Midbrain (tissue), 1 donor: ENCODE data around the gene PPP2R3B.
"Not testable (repeated sequence)": the region's sequence is repeated elsewhere in the genome, so short reads cannot be mapped to it uniquely, and the experiment has no call there.

Experiments used
- DNase-seq: peaks from one replicate; lab custom pipeline; 2025; lab: John Stamatoyannopoulos, UW

PPP2R3B gene

GRCh38 chrX:338281-338835 is 48.3 kb downstream of the PPP2R3B start:
- DNase-seq = no peak

- DNase-seq = no peak
Measured at GRCh38 chrX:337331-337831, 49.3 kb downstream of the PPP2R3B start.

DNA sequence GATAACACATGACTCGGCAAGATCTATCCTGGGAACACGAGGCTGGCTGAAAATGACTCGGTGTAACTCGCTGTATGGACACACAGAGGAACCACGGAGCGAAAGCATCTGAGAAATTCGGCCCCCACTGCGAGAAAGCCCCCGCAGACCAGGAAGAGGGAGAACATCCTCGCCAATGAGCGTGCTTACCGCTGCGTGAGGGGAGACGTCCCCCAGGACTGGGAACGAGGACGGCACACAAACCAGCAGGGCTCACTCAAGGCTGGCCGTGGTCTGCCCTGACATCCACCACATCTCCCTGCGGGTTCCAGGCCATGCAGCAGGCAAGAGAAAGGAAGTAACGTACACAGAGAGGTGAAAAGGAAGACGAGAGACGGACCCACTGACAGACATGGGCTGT is 50.5 kb downstream of the PPP2R3B start:
- DNase-seq = no peak

DNA sequence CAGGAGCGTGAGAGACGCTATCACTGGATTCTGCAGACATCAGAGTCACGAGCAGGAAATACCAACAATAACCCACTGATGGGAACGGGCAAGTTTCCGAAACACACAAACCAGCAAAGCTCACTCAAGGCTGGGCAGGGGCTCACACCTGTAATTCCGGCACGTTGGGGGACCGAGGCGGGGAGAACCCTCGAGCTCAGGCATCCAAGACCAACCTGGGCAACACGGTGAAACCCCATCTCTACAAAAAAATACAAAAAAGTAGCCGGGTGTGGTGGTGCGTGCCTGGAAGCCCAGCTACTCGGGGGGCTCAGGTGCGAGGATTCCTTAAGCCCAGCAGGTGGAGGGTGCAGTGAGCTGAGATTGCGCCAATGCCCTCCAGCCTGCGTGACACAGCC is 51.0 kb downstream of the PPP2R3B start:
- no peak for DNase-seq

GRCh38 chrX:334971-335757 is 51.5 kb downstream of the PPP2R3B start:
- no peak for DNase-seq

- no peak for DNase-seq
Measured at GRCh38 chrX:334331-334891, 52.3 kb downstream of the PPP2R3B start.

GRCh38 chrX:333611-334311 is 52.9 kb downstream of the PPP2R3B start:
- no peak for DNase-seq

GRCh38 chrX:332916-333610 is 53.6 kb downstream of the PPP2R3B start:
- DNase-seq = no peak

DNA sequence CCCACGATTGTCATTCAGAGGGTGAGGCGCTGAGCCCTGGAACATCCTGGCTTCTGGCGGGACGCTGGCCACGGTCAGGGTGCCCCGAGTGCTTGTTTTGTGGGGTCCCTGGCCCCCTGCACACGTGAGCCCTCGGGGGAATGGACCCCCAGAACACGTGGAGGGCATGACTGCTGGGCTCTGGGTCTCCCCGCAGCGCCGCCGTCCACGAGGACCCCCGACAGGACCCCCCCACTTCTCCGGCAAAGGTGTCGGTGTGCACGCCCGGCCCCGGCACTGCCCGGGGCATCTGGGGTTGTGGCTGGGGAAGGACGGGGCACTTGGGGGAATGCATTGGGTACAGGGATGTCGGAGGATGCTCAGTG is 54.2 kb downstream of the PPP2R3B start:
- no peak for DNase-seq

- no peak for DNase-seq
Measured at GRCh38 chrX:331825-332495, 54.7 kb downstream of the PPP2R3B start.

DNA sequence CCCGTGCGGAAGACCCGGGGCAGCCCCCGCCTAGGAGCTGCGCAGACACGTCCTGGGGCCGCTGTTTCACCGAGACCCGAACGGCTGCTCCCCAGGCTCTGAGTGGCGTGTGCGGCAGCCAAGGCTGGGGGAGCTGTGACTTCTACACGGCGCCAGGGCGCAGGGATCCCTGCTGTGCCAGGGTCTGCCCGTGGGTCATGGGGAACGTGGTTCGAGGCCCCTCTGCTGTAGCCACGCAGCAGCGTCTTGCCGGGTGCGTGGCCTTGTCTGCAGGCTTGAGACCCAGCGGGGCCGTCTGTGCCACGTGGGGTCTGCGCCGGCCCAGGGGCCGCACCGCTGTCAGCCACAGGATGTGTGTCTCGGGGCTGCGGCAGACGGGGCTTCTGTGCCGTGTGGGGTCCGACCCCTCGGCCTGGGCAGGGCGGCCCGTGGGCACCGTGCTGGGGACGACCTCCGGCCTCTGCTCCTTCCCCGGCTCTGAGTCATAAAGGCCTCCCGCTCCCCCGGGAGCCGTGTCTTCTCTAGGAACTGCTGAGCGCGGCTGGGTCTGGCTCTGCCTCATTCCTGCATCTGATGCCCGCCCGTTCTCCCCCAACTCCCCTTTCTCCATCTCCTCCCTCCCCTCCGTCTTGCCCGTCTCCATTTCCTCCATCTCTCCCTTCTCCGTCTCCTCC is 55.4 kb downstream of the PPP2R3B start:
- DNase-seq = no peak

GRCh38 chrX:330726-331150 is 56.0 kb downstream of the PPP2R3B start:
- no peak for DNase-seq

- DNase-seq = not testable (repeated sequence)
Measured at GRCh38 chrX:330141-330725, 56.5 kb downstream of the PPP2R3B start.

DNA sequence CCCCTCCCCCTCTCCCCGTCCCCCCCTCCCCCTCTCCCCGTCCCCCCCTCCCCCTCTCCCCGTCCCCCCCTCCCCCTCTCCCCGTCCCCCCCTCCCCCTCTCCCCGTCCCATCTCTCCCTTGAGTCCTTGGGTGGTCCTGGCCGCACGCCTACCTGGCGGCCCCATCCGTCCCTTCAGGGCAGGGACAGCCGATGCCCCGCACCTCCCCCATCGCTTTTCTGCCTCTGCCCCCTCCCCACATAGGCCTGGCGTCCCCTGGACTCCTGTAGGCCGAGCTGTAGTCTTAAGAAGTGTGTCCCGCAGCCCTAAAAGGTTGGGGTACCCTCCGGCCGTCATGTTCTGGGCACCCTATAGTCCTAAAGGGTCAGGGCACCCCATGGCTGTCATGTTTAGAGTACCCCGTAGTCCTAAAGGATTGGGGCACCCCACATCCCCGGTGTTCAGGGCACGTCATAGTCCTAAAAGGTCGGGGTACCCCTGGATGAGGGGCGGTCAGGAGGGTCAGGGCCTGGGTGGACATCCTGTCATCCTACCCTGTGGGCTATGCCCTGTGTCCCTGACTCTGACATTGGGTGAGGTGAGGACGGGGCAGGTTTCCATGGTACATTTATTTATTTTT is 57.3 kb downstream of the PPP2R3B start:
- no peak for DNase-seq

DNA sequence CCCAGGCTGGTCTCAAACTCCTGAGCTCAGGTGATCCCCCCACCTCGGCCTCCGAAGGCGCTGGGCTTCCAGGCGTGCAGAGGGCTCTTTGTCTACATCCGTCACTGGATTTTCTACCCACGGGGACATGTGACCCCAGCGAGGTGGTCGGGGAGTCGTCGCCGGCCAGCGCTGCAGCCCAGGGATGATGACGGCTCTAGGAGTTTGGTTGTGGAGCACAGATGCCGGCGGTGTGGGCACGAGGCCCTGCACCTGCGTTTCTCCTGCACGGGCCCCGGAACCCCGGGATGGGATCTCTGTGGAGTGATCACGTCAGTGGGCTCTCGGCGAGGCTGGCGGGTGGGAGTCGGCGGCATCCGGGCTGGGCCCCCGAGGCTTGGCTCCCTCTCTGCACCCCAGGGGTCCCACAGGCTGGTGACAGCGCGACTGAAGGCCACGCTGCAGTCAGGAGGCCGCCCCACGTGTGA is 59.0 kb downstream of the PPP2R3B start:
- DNase-seq = no peak

- not testable (repeated sequence) for DNase-seq
Measured at GRCh38 chrX:324664-325063, 62.0 kb downstream of the PPP2R3B start.

DNA sequence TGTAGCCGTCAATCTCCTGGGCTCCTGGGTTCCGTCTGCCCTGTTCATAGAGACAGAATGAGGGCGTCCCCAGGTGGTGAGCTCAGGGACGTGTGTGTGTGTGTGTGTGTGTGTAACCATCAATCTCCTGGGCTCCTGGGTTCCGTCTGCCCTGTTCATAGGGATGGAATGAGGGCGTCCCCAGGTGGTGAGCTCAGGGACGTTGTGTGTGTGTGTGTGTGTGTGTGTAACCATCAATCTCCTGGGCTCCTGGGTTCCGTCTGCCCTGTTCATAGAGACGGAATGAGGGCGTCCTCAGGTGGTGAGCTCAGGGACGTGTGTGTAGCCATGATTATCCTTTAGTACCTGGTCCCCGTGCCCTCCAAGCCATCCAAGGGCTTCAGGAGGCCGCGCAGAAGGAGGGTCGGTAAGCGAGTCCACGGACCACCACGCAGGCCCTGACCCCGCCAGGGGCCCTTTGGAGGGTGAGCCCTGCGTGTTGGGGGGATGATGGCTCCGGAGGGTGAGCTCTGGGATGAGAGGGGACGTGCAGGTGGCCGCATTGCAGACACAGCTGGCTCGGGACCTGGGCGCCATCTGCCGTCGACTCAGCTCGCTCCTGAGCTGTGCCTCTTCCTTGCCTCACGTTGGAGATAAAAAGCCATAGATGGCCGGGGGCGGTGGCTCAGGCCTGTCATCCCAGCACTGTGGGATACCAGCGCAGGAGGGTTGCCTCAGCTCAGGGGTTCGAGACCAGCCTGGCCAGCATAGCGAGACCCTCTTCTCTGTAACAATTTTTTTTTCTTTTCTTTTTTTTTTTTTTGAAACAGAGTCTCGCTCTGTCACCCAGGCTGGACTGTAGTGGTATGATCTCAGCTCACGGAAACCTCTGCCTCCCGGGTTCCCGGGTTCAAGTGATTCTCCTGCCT is 62.7 kb downstream of the PPP2R3B start:
- DNase-seq = no peak

DNA sequence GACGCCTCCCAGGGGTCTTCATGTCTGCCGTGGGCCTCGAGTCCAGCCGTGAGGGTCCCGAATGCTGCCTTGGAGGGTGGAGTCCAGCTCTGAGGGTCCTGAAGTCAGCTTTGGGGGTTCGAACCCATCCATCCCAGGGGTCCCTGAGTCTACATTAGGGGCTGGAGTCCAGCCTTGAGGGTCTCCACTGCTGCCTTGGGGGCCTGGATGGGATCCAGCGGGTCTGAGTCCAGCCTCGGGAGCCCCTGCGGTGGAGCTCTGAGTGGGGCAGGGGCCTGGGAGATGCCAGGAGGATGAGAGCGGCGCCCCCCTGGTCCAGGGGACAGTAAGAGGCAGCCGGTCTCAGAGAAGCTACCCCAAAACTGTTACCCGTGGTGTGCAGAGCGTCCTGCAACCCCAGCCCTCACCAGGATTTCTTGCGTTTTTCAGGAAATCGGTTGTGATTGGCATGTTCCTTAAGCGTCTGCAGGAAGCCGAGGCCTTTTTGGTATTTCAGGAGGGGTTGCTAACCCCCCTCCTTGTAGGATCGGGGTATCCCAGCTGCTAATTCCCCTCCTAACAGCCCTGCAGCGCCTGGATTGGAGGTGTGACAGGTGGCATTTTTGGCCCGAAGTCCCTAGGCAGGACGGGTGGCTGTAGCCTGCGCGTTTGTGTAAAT is 66.5 kb downstream of the PPP2R3B start:
- DNase-seq = no peak
